Activated T-helper 17 cell treated with anti-CD3 and anti-CD28 coated beads, Interleukin-2, amount 50 U/mL, for 72 hours (primary cell): ENCODE data around the gene LPCAT3. TPM values are rescaled to one million over a fixed set of nuclear protein-coding genes. Genes with fewer than 3 reads are reported as not detected.

Source experiments
- ATAC-seq: fragments of 150-1000 bp; cut with Tn5 transposase; replicated peaks from 2 replicates; pipeline ENCODE4 v1.10.0; 2021; ENCODE audit warnings: mild to moderate bottlenecking, moderate library complexity
- H3K27ac Mint-ChIP-seq: one replicate; pipeline ENCODE4 v1.8.0; 2022; ENCODE audit warnings: mixed read lengths
- H3K27me3 Mint-ChIP-seq: one replicate; pipeline ENCODE4 v1.8.0; 2022; ENCODE audit warnings: mixed read lengths
- H3K36me3 Mint-ChIP-seq: one replicate; pipeline ENCODE4 v1.8.0; 2022; ENCODE audit warnings: low read depth, mild to moderate bottlenecking, mixed read lengths
- H3K4me1 Mint-ChIP-seq: one replicate; pipeline ENCODE4 v1.8.0; 2022; ENCODE audit warnings: mixed read lengths
- H3K4me3 Mint-ChIP-seq: one replicate; pipeline ENCODE4 v1.8.0; 2022; ENCODE audit warnings: mild to moderate bottlenecking, mixed read lengths
- H3K9me3 Mint-ChIP-seq: one replicate; pipeline ENCODE4 v1.8.0; 2022; ENCODE audit warnings: mixed read lengths
- total RNA-seq, 2 donors: library from RNA; stranded (reverse); gene quantifications; one replicate each; pipeline ENCODE4 v1.2.3, GENCODE V29; 2022

LPCAT3 gene
- total RNA-seq, 2 donors from 2014 or later, result 13.2 to 34.8 TPM

DNA sequence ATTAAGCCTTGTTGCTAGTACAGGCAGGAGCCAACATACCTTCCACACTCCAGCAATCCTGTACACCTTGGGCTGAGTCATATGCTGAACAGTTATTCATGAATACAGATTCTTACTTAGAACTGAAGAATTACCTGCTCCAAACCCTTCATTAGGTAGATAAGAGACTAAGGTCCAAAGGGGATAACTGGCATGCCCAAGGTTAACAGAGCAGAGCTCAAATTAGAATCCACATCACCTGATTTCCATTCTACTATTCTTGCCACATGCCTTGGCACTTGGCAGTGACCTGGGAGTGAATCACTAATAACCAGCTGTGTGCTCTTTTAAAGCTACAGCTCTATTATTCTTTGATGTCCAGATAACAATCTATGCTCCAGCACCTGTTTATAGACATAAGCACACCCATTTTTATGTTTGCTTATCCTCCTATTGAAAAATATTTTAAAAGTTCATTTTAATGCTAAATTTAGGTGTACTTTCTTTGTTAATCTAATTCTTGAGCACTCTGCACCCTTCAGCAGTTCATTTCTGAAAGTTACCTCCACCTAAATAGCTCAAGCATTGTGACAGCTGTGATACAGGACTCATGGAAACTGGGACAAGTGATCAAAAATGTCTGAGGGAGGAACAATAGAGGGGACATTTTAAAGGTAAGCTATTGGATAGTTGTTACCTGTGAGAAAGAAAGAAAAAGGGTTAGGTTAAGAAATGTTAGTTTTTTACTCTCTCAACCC, 19.4 kb downstream of the LPCAT3 start:
- Mint-ChIP-seq H3K27ac (peak overlapping the region; percentile 28), H3K36me3 (peaks cover 70% of the 10 kb centered on the region), H3K9me3 (no peaks in the 10 kb centered on the region), H3K4me1 (peaks cover 7% of the 10 kb centered on the region), H3K4me3 (no peak overlapping the region), H3K27me3 (no peaks in the 10 kb centered on the region)
- no peak for ATAC-seq

DNA sequence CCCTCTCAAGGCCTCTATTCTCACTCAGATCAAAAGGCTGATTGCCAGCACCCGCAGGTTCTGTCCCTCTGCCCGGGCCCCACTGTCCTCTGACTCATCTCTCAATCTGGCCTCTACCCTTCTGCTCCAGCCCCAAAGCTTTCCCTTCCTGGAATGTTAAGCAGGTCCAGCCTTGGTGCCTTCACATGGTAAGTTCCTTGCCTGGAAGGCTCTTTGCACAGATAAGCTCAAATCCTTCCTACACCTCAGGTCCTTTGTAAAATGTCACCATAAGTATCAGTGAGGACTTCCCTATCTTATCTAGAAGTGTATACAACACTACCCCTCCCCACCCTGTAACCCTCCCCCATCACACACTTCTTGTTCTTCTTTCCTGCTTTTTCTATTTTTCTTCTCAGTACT, 22.2 kb downstream of the LPCAT3 start:
- Mint-ChIP-seq H3K4me3 (no peak overlapping the region), H3K9me3 (no peaks in the 10 kb centered on the region), H3K27ac (no peak overlapping the region), H3K36me3 (peaks cover 69% of the 10 kb centered on the region), H3K4me1 (peaks cover 7% of the 10 kb centered on the region), H3K27me3 (no peaks in the 10 kb centered on the region)
- no peak for ATAC-seq

DNA sequence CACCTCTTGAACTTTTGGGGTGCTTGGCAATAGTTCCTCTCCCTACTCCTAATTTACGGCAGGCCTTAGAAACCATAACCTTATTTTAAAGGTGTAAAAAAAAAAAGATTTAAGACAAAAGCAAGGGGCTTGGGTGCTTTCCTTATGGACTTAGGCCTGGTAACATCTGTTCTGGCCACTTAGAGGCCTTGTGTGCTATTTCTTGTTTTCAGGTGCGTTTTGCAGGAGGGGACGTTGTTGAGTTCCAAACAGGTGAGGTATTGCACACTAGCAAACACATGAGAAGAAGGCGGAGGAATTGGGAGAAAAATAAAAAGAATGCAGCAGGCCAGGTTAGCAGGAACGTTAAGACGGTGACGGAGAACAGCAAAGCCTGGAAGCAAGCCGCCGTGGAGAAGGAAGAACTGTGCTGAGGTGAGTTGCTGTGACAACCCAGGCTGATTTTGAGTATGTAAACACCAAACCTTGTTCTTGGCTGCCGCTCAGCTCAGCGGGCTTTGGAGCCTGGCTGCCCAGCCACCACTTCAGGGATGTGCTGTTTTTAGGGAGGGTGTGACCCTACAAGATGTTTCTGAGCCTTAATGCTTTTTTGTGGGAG, 30.2 kb downstream of the LPCAT3 start:
- peaks cover 60% of the 10 kb centered on the region for H3K36me3 Mint-ChIP-seq
- H3K27ac Mint-ChIP-seq, result no peak overlapping the region
- no peak overlapping the region for H3K4me3 Mint-ChIP-seq
- H3K9me3 Mint-ChIP-seq, result no peaks in the 10 kb centered on the region
- H3K27me3 Mint-ChIP-seq, result no peaks in the 10 kb centered on the region
- no peak for ATAC-seq
- no peaks in the 10 kb centered on the region for H3K4me1 Mint-ChIP-seq

DNA sequence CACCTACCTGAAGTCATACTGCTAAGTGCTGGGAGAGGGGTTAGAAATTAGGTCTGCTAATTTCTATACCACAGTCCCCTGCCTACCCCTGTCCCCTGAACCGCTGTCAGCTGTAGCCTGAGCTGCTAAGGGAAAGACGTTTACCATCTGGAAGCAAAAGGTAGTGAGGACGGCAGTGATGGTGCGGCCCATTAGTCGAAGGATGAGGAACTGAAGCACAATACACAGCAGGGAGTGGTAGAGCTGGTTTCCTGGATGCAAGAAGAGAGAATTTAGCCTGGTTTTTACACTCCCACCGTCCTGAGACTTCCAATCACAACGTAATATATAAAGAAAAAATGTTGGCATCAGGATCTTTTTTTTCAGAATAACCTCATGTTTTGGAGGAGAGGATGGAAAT, 35.7 kb downstream of the LPCAT3 start:
- H3K9me3 Mint-ChIP-seq, result no peaks in the 10 kb centered on the region
- H3K27me3 Mint-ChIP-seq, result no peaks in the 10 kb centered on the region
- peaks cover 4% of the 10 kb centered on the region for H3K4me1 Mint-ChIP-seq
- no peak for ATAC-seq
- H3K27ac Mint-ChIP-seq, result no peak overlapping the region
- peaks cover 78% of the 10 kb centered on the region for H3K36me3 Mint-ChIP-seq
- H3K4me3 Mint-ChIP-seq, result no peak overlapping the region

DNA sequence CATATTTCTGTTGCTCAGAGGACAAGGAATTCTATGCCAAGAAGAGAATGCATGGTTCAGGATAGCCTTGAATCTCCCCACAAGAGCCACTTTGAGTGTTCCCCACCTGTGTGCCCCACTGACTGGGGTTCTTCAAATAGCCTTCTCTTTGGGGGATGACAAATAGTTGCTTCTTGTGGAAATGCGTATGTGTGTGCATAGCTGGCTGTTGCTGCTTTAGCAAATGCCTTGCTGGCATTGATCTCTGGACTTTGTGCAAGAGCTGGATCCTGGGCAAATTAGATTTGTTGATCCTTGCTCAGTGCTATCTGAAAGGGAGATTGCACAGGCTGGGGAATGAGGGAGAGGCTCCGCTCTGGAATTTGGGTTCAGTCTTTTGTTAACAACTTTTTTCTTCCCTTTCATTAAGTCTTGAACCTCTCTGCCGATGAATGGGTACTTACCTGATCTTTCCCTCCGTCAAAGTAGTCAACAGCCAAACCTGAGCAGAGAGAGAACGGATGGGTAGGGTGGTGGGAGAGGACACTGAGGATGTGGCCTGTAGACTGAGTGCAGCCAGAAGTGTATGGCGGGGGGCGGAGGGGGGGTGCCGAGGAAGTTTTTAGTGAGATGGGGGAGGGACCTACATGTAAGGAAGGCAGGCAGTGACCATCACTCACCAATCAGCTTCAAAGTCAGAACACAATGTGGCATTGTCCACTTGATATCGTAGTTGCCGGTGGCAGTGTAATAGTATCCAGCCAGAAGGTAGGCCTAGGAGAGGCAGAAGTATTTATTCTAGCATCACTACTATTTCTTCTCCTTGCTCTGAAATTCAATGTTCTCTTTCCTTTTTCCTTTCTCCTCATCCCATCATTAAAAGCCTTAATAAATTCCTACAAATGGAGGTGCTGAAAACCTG, 36.9 kb downstream of the LPCAT3 start:
- Mint-ChIP-seq H3K36me3 (peaks cover 82% of the 10 kb centered on the region), H3K9me3 (no peaks in the 10 kb centered on the region), H3K27me3 (no peaks in the 10 kb centered on the region), H3K27ac (no peak overlapping the region), H3K4me1 (peaks cover 4% of the 10 kb centered on the region), H3K4me3 (no peak overlapping the region)
- no peak for ATAC-seq

DNA sequence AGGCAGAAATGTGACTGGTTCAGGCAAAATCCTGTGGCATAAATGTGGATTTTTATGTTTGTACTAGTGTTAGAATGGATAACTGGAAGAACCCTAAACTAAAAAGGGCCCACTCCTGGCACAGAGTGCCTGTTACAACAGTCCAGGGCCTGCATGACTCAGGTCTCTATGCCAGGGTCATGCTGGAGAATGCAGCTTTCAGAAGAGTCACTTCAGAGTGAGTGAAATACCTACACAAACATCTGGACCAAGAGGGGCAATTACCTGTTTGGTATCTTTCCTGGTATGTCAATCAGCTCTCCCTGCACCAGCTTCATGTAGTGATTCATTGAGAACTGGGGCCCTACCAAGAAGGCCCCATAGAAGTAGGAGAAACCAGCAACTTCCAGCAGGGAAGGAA, 37.5 kb downstream of the LPCAT3 start:
- H3K27me3 Mint-ChIP-seq, result no peaks in the 10 kb centered on the region

DNA sequence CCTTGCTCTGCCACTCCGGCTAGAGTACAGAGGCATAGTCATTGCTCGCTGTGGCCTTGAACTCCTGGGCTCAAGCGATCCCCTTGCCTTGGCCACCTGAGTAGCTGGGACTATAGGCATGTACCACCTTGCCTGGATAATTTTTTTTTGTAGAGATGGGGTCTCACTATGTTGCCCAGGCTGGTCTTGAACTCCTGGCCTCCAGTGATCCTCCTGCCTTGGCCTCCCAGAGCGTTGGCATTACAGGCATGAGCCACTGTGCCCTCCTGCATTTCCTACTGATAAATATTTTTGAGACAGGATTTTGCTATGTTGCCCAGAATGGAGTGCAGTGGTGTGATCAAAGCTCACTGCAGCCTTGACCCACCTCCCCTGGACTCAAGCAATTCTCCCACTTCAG, 38.2 kb downstream of the LPCAT3 start:
- no peak for ATAC-seq
- Mint-ChIP-seq H3K4me1 (peaks cover 4% of the 10 kb centered on the region), H3K36me3 (peaks cover 95% of the 10 kb centered on the region), H3K4me3 (no peak overlapping the region), H3K27ac (no peak overlapping the region), H3K27me3 (no peaks in the 10 kb centered on the region), H3K9me3 (no peaks in the 10 kb centered on the region)

More for the DNA sequence above, 37.5 kb downstream of the LPCAT3 start:
- Mint-ChIP-seq H3K36me3 (peaks cover 88% of the 10 kb centered on the region), H3K4me1 (peaks cover 4% of the 10 kb centered on the region), H3K4me3 (no peak overlapping the region), H3K27ac (no peak overlapping the region), H3K9me3 (no peaks in the 10 kb centered on the region)
- no peak for ATAC-seq

DNA sequence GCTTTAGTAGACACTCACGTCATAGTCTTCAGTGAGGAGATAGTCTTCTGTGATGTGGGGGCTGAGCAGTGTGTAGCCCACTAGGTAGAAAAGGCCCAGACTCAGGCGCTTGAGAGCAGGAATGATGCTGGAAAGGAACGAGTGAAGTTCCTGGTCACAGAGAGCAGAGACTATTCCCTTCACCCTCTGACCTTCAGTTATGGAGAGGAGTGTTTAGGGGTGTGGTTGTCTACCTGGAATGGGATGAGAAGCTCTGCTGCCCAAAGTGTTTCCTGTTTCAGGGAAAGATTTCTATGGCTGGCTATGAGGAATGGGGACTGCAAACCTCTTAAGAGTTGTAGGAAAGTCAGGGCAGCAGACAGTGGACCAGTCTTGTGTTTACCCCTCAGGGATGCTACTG, 38.8 kb downstream of the LPCAT3 start:
- H3K27me3 Mint-ChIP-seq, result no peaks in the 10 kb centered on the region
- H3K9me3 Mint-ChIP-seq, result no peaks in the 10 kb centered on the region
- peaks cover 97% of the 10 kb centered on the region for H3K36me3 Mint-ChIP-seq
- H3K27ac Mint-ChIP-seq, result peak overlapping the region; percentile 38
- ATAC-seq, result no peak
- no peak overlapping the region for H3K4me3 Mint-ChIP-seq
- peaks cover 4% of the 10 kb centered on the region for H3K4me1 Mint-ChIP-seq

DNA sequence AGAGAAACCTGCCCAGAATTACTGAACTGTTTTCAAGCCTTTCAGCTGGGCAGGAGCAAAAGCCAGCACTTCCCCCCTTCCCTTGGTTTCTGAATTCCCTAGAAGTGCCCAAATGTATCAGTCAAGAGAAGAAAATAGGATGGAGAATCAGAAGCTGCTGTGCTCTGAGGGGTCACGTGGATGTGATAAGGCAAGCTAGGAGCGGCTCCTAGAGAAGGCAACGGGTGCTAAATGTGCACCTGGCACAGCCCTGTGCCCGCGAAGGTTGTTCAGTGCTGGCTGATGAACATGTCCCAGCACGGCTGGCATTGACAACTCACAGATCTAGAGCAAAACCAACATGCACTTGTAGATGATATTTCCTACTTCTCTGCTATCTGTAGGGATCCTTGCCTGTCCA, 39.3 kb downstream of the LPCAT3 start:
- no peaks in the 10 kb centered on the region for H3K9me3 Mint-ChIP-seq
- H3K4me3 Mint-ChIP-seq, result no peak overlapping the region
- H3K36me3 Mint-ChIP-seq, result peaks cover 97% of the 10 kb centered on the region
- ATAC-seq, result no peak
- H3K4me1 Mint-ChIP-seq, result peaks cover 4% of the 10 kb centered on the region
- H3K27me3 Mint-ChIP-seq, result no peaks in the 10 kb centered on the region
- H3K27ac Mint-ChIP-seq, result peak overlapping the region; percentile 38

DNA sequence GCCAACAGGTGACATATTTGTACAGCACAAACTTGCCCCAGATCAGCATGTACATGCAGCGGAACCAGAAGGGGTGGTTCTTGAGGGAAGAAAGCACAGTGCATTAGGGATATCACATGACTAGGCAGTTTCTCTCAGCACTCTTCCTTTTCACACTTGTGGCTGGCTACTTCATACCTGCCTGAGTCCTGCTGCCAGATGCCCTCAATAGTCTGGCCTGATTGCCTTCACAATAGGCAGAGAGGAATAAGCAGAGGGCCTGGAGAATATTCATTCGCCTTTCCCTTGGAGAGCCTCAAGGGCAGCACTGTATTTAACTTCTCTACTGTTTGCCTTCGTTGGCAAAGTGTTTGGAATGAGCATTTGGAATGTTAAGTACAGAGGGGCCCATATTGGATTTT, 39.7 kb downstream of the LPCAT3 start:
- Mint-ChIP-seq H3K27ac (peak overlapping the region; percentile 38), H3K4me1 (peaks cover 4% of the 10 kb centered on the region), H3K9me3 (no peaks in the 10 kb centered on the region), H3K4me3 (no peak overlapping the region), H3K27me3 (no peaks in the 10 kb centered on the region), H3K36me3 (peaks cover 97% of the 10 kb centered on the region)
- ATAC-seq, result no peak

DNA sequence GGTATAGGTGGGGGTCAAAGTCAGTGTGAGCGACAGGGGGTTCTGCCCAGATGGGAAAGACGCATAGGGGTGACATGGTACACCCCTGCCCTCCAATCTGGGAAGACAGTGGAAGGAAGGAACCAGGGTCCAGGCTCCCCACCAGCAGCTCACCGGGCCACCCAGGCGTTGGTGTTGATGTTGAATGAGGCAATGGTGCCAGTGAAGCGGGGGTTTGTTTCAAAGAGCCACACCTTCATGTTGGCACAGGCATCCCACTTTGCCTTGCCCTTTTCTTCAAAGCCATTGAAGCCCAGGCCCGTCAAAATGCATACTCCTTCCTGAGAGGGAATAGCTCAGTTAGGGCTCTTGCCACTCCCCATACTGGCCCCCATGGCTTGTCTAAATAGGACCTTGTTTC, 40.1 kb downstream of the LPCAT3 start:
- Mint-ChIP-seq H3K4me3 (no peak overlapping the region), H3K9me3 (no peaks in the 10 kb centered on the region), H3K4me1 (peaks cover 4% of the 10 kb centered on the region), H3K27me3 (no peaks in the 10 kb centered on the region), H3K27ac (peak overlapping the region; percentile 38), H3K36me3 (peaks cover 97% of the 10 kb centered on the region)
- ATAC-seq, result no peak

DNA sequence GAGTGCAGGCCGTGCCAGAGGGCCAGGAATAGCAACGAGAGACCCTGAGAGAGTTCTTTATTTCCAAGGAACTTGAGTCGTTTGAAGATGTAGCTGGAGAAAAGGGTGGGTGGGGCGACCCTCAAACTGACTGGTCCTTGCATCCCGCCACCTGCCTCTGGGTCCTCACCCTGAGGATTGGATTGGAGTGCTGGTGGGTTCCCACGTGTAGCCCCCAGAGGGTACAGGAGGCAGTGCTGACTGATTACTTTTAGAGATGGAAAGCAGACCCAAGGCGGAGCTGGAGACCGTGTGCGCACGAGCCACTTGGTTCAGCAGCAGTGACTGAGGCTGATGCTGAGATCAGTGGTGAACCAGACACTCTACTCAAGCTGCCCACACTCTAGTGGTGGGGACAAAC, 40.6 kb downstream of the LPCAT3 start:
- Mint-ChIP-seq H3K4me3 (no peak overlapping the region), H3K9me3 (no peaks in the 10 kb centered on the region), H3K4me1 (peaks cover 4% of the 10 kb centered on the region), H3K27me3 (no peaks in the 10 kb centered on the region), H3K27ac (peak overlapping the region; percentile 60), H3K36me3 (peaks cover 97% of the 10 kb centered on the region)
- ATAC-seq, result no peak

DNA sequence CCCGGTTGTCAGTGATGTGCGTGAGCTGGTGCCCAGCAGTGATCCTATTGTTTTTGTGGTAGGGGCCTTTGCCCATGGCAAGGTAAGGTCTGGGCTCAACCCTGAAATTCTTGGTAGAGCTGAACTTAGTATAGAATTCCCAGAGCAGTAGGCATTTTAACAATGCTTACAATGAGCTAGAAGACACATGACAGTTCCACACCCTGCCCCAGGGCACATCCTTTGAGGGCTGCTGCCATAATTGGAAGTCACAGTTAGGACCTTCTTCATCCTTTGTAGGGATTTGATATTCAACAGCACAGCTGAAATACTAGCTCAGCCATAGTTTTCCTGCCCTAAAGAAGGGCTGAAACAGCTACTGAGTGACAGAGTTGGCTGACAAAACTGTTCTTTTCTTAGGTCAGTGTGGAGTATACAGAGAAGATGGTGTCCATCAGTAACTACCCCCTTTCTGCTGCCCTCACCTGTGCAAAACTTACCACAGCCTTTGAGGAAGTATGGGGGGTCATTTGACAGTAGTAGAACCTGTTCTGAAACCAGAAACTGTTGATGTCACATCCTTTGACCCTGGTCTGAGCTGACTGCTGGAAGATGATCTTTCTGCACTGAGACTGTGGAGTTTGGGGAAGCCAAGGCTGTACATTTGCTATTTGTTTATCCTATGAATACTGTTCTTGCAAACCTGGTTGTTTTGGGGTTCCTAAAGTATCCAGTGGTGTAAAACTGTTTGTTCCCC, 42.8 kb downstream of the LPCAT3 start:
- no peak for ATAC-seq
- peaks cover 15% of the 10 kb centered on the region for H3K4me1 Mint-ChIP-seq
- no peaks in the 10 kb centered on the region for H3K9me3 Mint-ChIP-seq
- H3K4me3 Mint-ChIP-seq, result no peak overlapping the region
- no peaks in the 10 kb centered on the region for H3K27me3 Mint-ChIP-seq
- H3K36me3 Mint-ChIP-seq, result peaks cover 95% of the 10 kb centered on the region
- peak overlapping the region; percentile 41 for H3K27ac Mint-ChIP-seq

DNA sequence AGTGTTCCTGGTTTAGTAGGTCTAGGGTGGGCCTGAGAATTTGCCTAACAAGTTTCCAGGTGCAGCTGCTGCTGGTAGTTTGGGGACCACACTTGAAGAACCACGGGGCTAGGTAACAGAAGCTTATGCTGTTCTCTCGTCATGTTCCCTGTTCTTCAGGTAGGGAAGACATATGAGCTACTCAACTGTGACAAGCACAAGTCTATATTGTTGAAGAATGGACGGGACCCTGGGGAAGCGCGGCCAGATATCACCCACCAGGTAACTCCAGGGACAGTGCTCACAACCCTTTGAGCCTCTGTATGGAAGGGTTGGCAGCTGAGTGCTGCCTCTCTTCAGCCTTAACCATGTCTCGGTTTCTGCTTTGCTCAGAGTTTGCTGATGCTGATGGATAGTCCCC, 44.1 kb downstream of the LPCAT3 start:
- Mint-ChIP-seq H3K4me1 (peaks cover 17% of the 10 kb centered on the region), H3K27me3 (no peaks in the 10 kb centered on the region), H3K4me3 (no peak overlapping the region), H3K9me3 (no peaks in the 10 kb centered on the region), H3K27ac (peak overlapping the region; percentile 59), H3K36me3 (peaks cover 98% of the 10 kb centered on the region)
- ATAC-seq, result no peak
